Neuronal stem cell (in vitro differentiated cells): ENCODE results near the gene BHLHE41.

Experiments used
- DNase-seq: peaks from one replicate; pipeline ENCODE4 v3.0.0-alpha.2; 2013; ENCODE audit warnings: low spot score
- H2AFZ ChIP-seq: one replicate; pipeline ENCODE4 v1.6.1; 2013; ENCODE audit warnings: mild to moderate bottlenecking, low read length, inconsistent platforms
- H2AK5ac ChIP-seq: 2 replicates; pipeline ENCODE4 v1.6.1; 2013; ENCODE audit warnings: low read depth, mild to moderate bottlenecking, inconsistent platforms, low read length, moderate library complexity, mixed read lengths
- H2BK120ac ChIP-seq: 2 replicates; pipeline ENCODE4 v1.6.1; 2013; ENCODE audit warnings: low read depth, mild to moderate bottlenecking, inconsistent platforms, low read length, moderate library complexity, mixed read lengths
- H2BK12ac ChIP-seq: one replicate; pipeline ENCODE4 v1.6.1; 2013; ENCODE audit warnings: low read length, inconsistent platforms
- H2BK15ac ChIP-seq: 2 replicates; pipeline ENCODE4 v1.6.1; 2013; ENCODE audit warnings: mild to moderate bottlenecking, low read length, inconsistent platforms, mixed read lengths
- H2BK5ac ChIP-seq: one replicate; pipeline ENCODE4 v1.6.1; 2013; ENCODE audit warnings: inconsistent platforms, mild to moderate bottlenecking, low read length, moderate library complexity
- H3K14ac ChIP-seq: one replicate; pipeline ENCODE4 v1.6.1; 2013; ENCODE audit warnings: low read length, inconsistent platforms
- H3K18ac ChIP-seq: 2 replicates; pipeline ENCODE4 v1.6.1; 2013; ENCODE audit warnings: low read length, inconsistent platforms
- H3K23ac ChIP-seq: 2 replicates; pipeline ENCODE4 v1.6.1; 2013; ENCODE audit warnings: low read depth, mild to moderate bottlenecking, mixed read lengths, low read length, inconsistent platforms; ENCODE audit not compliant: poor library complexity
- H3K27ac ChIP-seq: replicated peaks from 3 replicates; pipeline ENCODE4 v1.5.1; 2013; ENCODE audit warnings: low read length, inconsistent platforms
- H3K27me3 ChIP-seq, 3 experiments: 2 replicates each; pipeline ENCODE4 v1.6.1; 2013; ENCODE audit warnings: low read length in 3 of 3, mild to moderate bottlenecking in 2 of 3, inconsistent platforms in 1 of 3, low read depth in 1 of 3, mixed read lengths in 1 of 3, moderate library complexity in 1 of 3; ENCODE audit not compliant: control insufficient read depth in 3 of 3, insufficient read depth in 3 of 3
- H3K36me3 ChIP-seq, 2 donors: replicated peaks in 1 of 2; 2 replicates each; pipeline ENCODE4 v1.6.1; 2013; ENCODE audit warnings: low read length in 2 of 2; ENCODE audit not compliant: control insufficient read depth in 2 of 2, insufficient read depth in 2 of 2
- H3K4ac ChIP-seq: 2 replicates; pipeline ENCODE4 v1.6.1; 2013; ENCODE audit warnings: inconsistent platforms, mild to moderate bottlenecking, low read length, moderate library complexity
- H3K4me1 ChIP-seq, 2 donors: 1 replicate in 1 of 2; 2 replicates in 1 of 2; pipeline ENCODE4 v1.6.1; 2013; ENCODE audit warnings: low read length in 2 of 2, low read depth in 1 of 2; ENCODE audit not compliant: control insufficient read depth in 2 of 2, insufficient read depth in 1 of 2
- H3K4me2 ChIP-seq: one replicate; pipeline ENCODE4 v1.6.1; 2013; ENCODE audit warnings: mild to moderate bottlenecking, low read length, inconsistent platforms; ENCODE audit not compliant: insufficient read depth, poor library complexity, severe bottlenecking
- H3K4me3 ChIP-seq, 2 donors: 2 replicates each; pipeline ENCODE4 v1.5.1; 2013; ENCODE audit warnings: low read length in 2 of 2, mild to moderate bottlenecking in 2 of 2, inconsistent platforms in 1 of 2, moderate library complexity in 1 of 2
- H3K79me1 ChIP-seq: one replicate; pipeline ENCODE4 v1.6.1; 2013; ENCODE audit warnings: low read depth, mild to moderate bottlenecking, inconsistent platforms, low read length, moderate library complexity
- H3K9ac ChIP-seq: one replicate; pipeline ENCODE4 v1.6.1; 2013; ENCODE audit warnings: mild to moderate bottlenecking, low read depth, low read length, inconsistent platforms; ENCODE audit not compliant: poor library complexity
- H3K9me3 ChIP-seq, 2 donors: replicated peaks in 1 of 2; 2 replicates each; pipeline versions ENCODE3 to v1.6.1; 2013; ENCODE audit warnings: low read length in 2 of 2, mild to moderate bottlenecking in 2 of 2, inconsistent platforms in 1 of 2, low read depth in 1 of 2, mixed read lengths in 1 of 2, moderate library complexity in 1 of 2; ENCODE audit not compliant: control insufficient read depth in 2 of 2, insufficient read depth in 1 of 2
- H4K8ac ChIP-seq: one replicate; pipeline ENCODE4 v1.6.1; 2013; ENCODE audit warnings: low read depth, mild to moderate bottlenecking, inconsistent platforms, low read length, moderate library complexity
- H4K91ac ChIP-seq: one replicate; pipeline ENCODE4 v1.6.1; 2013; ENCODE audit warnings: low read length, low read depth, mild to moderate bottlenecking, inconsistent platforms; ENCODE audit not compliant: poor library complexity
- WGBS, 2 donors: extraction: QIAGEN DNeasy Blood & Tissue Kit; methylation state at CpG; one replicate each; pipeline ENCODE4 v1.1.7; 2013; ENCODE audit warnings: missing lambda C conversion rate in 2 of 2, mixed read lengths in 1 of 2; ENCODE audit not compliant: insufficient read length in 2 of 2, insufficient replicate concordance in 1 of 2; ENCODE audit errors: extremely low coverage in 2 of 2; 5-methylcytosine and 5-hydroxymethylcytosine counted together

Gene BHLHE41

GRCh38 chr12:26164118-26164517 is 39.3 kb upstream of the BHLHE41 start:
- H3K27me3 ChIP-seq: no peaks in the 10 kb centered on the region
- no CpG with 5 or more reads among the region's 3 CpGs for WGBS, 2 donors
- H3K4me3 ChIP-seq: no peak overlapping the region
- H2BK12ac ChIP-seq: no peak overlapping the region
- H3K4me2 ChIP-seq: no peak overlapping the region
- no peak overlapping the region for H4K91ac ChIP-seq
- no peak overlapping the region for H2BK5ac ChIP-seq
- no peak overlapping the region for H3K14ac ChIP-seq
- no peak overlapping the region for H2AK5ac ChIP-seq
- no peaks in the 10 kb centered on the region for H3K9me3 ChIP-seq
- DNase-seq: no peak
- no peak overlapping the region for H3K18ac ChIP-seq
- H2AFZ ChIP-seq: no peak overlapping the region
- no peak overlapping the region for H3K23ac ChIP-seq
- H3K36me3 ChIP-seq: no peaks in the 10 kb centered on the region
- H2BK120ac ChIP-seq: no peak overlapping the region
- no peak overlapping the region for H3K27ac ChIP-seq
- H2BK15ac ChIP-seq: no peak overlapping the region
- H3K9ac ChIP-seq: no peak overlapping the region
- H3K79me1 ChIP-seq: no peaks in the 10 kb centered on the region
- no peak overlapping the region for H3K4ac ChIP-seq
- H3K4me1 ChIP-seq: no peaks in the 10 kb centered on the region
- H4K8ac ChIP-seq: no peak overlapping the region

- Histone ChIP-seq H3K4me3 (no peak overlapping the region), H3K27me3 (no peaks in the 10 kb centered on the region), H3K9ac (no peak overlapping the region), H3K36me3 (no peaks in the 10 kb centered on the region), H3K79me1 (no peaks in the 10 kb centered on the region), H3K4ac (no peak overlapping the region), H2BK120ac (no peak overlapping the region), H2AK5ac (no peak overlapping the region), H3K27ac (no peak overlapping the region), H3K9me3 (no peaks in the 10 kb centered on the region), H3K4me2 (no peak overlapping the region), H4K8ac (no peak overlapping the region), H2AFZ (no peak overlapping the region), H2BK12ac (no peak overlapping the region), H3K18ac (no peak overlapping the region), H3K14ac (no peak overlapping the region), H2BK5ac (no peak overlapping the region), H4K91ac (no peak overlapping the region), H3K23ac (no peak overlapping the region), H2BK15ac (no peak overlapping the region), H3K4me1 (no peaks in the 10 kb centered on the region)
- no peak for DNase-seq
- WGBS, 2 donors: no CpG with 5 or more reads among the region's 4 CpGs
Measured at GRCh38 chr12:26162905-26163304, 38.1 kb upstream of the BHLHE41 start.

DNA sequence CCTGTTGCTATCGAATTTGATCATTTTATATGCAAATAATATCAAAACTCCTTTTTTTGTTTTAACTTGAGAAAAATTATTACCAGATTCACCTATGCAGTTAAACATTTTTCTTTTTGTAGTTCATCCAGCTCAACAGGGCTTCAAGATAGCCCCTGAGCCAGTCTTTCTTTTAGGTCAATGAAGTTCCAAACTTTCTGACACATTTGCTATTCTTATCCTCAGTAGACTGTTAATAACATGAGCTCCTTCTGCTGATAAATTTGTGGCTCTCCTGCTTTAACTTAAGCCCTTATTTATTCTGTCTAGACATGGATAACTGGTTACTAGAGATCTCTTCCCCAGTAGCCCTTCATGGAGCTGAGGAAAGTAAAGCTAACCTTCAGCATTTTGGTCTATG is 37.3 kb upstream of the BHLHE41 start:
- no peak overlapping the region for H2AFZ ChIP-seq
- H3K36me3 ChIP-seq: no peaks in the 10 kb centered on the region
- DNase-seq: no peak
- no peak overlapping the region for H3K14ac ChIP-seq
- no peaks in the 10 kb centered on the region for H3K79me1 ChIP-seq
- H3K9ac ChIP-seq: no peak overlapping the region
- H3K4ac ChIP-seq: no peak overlapping the region
- H3K4me1 ChIP-seq: no peaks in the 10 kb centered on the region
- no CpG with 5 or more reads among the region's 1 CpG for WGBS, 2 donors
- H2BK120ac ChIP-seq: no peak overlapping the region
- H3K18ac ChIP-seq: no peak overlapping the region
- no peak overlapping the region for H3K27ac ChIP-seq
- no peak overlapping the region for H3K4me3 ChIP-seq
- no peak overlapping the region for H4K91ac ChIP-seq
- no peak overlapping the region for H4K8ac ChIP-seq
- no peak overlapping the region for H2BK5ac ChIP-seq
- H2BK12ac ChIP-seq: no peak overlapping the region
- no peaks in the 10 kb centered on the region for H3K27me3 ChIP-seq
- H2BK15ac ChIP-seq: no peak overlapping the region
- H3K9me3 ChIP-seq: no peaks in the 10 kb centered on the region
- H3K23ac ChIP-seq: no peak overlapping the region
- H3K4me2 ChIP-seq: no peak overlapping the region
- no peak overlapping the region for H2AK5ac ChIP-seq

GRCh38 chr12:26158078-26158764 is 33.4 kb upstream of the BHLHE41 start:
- H3K4ac ChIP-seq: no peak overlapping the region
- H3K4me2 ChIP-seq: no peak overlapping the region
- H3K14ac ChIP-seq: no peak overlapping the region
- H3K18ac ChIP-seq: no peak overlapping the region
- no peak overlapping the region for H2BK15ac ChIP-seq
- H3K9me3 ChIP-seq: no peaks in the 10 kb centered on the region
- no peak overlapping the region for H2AK5ac ChIP-seq
- H2BK12ac ChIP-seq: no peak overlapping the region
- no peaks in the 10 kb centered on the region for H3K79me1 ChIP-seq
- no peak overlapping the region for H3K4me3 ChIP-seq
- no peaks in the 10 kb centered on the region for H3K4me1 ChIP-seq
- WGBS, 2 donors: no CpG with 5 or more reads among the region's 3 CpGs
- no peak overlapping the region for H2BK120ac ChIP-seq
- no peak overlapping the region for H3K23ac ChIP-seq
- H3K27ac ChIP-seq: no peak overlapping the region
- no peak overlapping the region for H4K91ac ChIP-seq
- no peak overlapping the region for H3K9ac ChIP-seq
- DNase-seq: no peak
- no peak overlapping the region for H4K8ac ChIP-seq
- no peak overlapping the region for H2BK5ac ChIP-seq
- no peaks in the 10 kb centered on the region for H3K36me3 ChIP-seq
- no peaks in the 10 kb centered on the region for H3K27me3 ChIP-seq
- H2AFZ ChIP-seq: no peak overlapping the region
